Measurements from ENCODE around the gene SELE. TPM values are rescaled to one million over a fixed set of nuclear protein-coding genes. Genes with fewer than 3 reads are reported as not detected.

The SELE gene
- total RNA-seq, 2 experiments from 2014 or later: not detected

DNA sequence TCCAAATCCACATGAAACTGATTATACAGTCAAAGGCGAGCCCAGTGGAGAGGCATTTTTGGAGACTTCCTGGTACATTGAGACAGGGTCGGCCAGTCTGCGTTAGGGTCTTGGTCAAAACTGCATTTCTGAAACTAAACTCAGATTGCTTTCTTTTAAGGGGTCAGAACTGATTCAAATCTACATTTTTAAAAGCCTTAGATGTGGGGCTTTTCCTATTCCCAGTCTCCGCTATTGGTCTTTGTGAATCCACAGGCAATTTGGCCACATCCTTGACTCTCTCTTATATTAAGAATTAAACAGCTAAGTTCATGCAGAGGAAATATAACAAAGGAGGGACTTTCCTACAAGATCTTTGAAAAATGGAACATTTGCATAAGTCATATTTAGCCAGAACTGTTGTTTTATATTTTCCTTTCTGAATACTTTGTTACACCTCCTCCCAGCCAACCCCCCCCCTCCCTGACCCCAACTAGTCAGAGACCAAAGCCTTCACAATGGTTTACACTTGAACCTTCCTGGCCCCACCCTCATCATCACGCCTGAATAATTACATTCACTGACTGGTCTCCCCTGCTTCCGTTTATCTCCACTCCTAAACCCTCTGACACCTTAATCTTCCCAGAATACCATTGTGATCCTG is 53.4 kb downstream of the SELE start:
- H3K4me1 Mint-ChIP-seq: peaks cover 59% of the 10 kb centered on the region
- H3K4me3 Mint-ChIP-seq: peak overlapping the region; percentile 33
- DNase-seq: peak; percentile 33
- H3K27ac Mint-ChIP-seq: peak overlapping the region; percentile 87
- H3K9me3 Mint-ChIP-seq: peaks cover 4% of the 10 kb centered on the region
- H3K36me3 Mint-ChIP-seq: peaks cover 2% of the 10 kb centered on the region
- H3K27me3 Mint-ChIP-seq: no peaks in the 10 kb centered on the region

GRCh38 chr1:169679692-169680091 is 54.2 kb downstream of the SELE start:
- H3K27ac Mint-ChIP-seq: peak overlapping the region; percentile 87
- H3K36me3 Mint-ChIP-seq: peaks cover 2% of the 10 kb centered on the region
- peaks cover 60% of the 10 kb centered on the region for H3K4me1 Mint-ChIP-seq
- H3K9me3 Mint-ChIP-seq: peaks cover 4% of the 10 kb centered on the region
- H3K27me3 Mint-ChIP-seq: no peaks in the 10 kb centered on the region
- DNase-seq: no peak
- no peak overlapping the region for H3K4me3 Mint-ChIP-seq

DNA sequence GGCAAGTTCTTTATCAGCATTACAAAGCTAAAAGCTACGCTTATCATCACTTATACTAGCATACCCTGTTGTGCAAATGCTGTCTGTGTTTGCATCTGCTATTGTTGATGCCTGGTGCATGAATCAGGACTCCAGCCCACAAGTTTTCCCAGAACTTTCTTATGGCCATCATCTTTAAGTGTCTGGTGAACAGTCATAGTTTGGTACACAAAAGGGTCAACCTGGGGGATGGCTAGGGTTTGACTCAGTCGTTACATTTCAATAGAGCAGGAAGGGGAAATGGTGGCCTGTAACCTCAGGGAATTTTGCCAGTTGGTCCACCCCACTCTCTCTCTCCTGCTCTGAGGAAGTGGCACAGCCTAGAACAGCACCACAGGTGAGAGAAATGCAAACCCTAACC is 57.9 kb downstream of the SELE start:
- no peak for DNase-seq
- H3K27ac Mint-ChIP-seq: peak overlapping the region; percentile 4
- H3K4me1 Mint-ChIP-seq: peaks cover 52% of the 10 kb centered on the region
- H3K4me3 Mint-ChIP-seq: no peak overlapping the region
- H3K27me3 Mint-ChIP-seq: no peaks in the 10 kb centered on the region
- H3K9me3 Mint-ChIP-seq: peaks cover 12% of the 10 kb centered on the region
- H3K36me3 Mint-ChIP-seq: peaks cover 9% of the 10 kb centered on the region

Other genes with a start within 250 kb of the SELE start
- gene SLC19A2, start 248.1 kb downstream of the SELE start, total RNA-seq: 1 to 10 TPM; 6.2 to 6.5 TPM
- gene F5, start 147.6 kb downstream of the SELE start, total RNA-seq: 10 to 100 TPM; 39.7 to 40.1 TPM
- 1 to 10 TPM in 1 of 2 experiments, under 1 TPM in 1; 0.42 to 1.1 TPM for gene SELP, start 104.0 kb downstream of the SELE start, total RNA-seq
- 100 to 1,000 TPM; 110 to 111 TPM for gene SELL, start 22.5 kb downstream of the SELE start, total RNA-seq
- gene METTL18, start 60.8 kb upstream of the SELE start, total RNA-seq: 10 to 100 TPM; 13.2 to 15.3 TPM
- gene SCYL3, start 159.8 kb upstream of the SELE start, total RNA-seq: 1 to 10 TPM; 9.3 to 9.5 TPM

All from activated naive CD8-positive, alpha-beta T cell treated with anti-CD3 and anti-CD28 coated beads for 36 hours (primary cell).